ENCODE data around the gene OTUB2. TPM values are rescaled to one million over a fixed set of nuclear protein-coding genes. Genes with fewer than 3 reads are reported as not detected.

OTUB2 gene
- total RNA-seq, 6 experiments from 2014 or later: 0.59 to 3.7 (median 0.85) TPM

DNA sequence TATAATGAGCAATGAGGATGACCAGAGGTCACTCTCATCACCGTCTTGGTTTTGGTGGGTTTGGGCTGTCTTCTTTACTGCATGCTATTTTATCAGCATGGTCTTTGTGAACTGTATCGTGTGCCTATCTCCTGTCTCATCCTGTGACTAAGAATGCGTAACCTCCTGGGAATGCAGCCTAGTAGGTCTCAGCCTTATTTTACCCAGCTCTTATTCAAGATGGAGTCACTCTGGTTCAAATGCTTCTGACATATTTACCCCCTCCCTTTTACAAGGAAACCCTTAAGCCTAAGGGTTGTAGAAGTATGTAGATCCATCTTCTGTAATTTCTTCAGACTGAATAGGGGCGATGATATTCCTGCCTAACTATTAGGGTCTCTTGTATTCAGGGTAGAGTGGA lies 63.3 kb downstream of the OTUB2 start:
- WGBS (ENCODE audit: insufficient coverage, low coverage, low lambda C conversion rate, missing lambda C conversion rate): 83% methylated on average over 4 of the region's 4 CpGs
- Histone ChIP-seq H3K27me3 (no peaks in the 10 kb centered on the region), H3K36me3 (no peaks in the 10 kb centered on the region), H3K9me3 (no peaks in the 10 kb centered on the region), H3K4me1 (no peaks in the 10 kb centered on the region), H3K27ac (no peak overlapping the region), H3K4me3 (no peak overlapping the region)
- DNase-seq: no peak
- intact Hi-C loops (cut with DNase I): no loop called here
- no peak for ATAC-seq
- TF ChIP-seq, protein P1, sequence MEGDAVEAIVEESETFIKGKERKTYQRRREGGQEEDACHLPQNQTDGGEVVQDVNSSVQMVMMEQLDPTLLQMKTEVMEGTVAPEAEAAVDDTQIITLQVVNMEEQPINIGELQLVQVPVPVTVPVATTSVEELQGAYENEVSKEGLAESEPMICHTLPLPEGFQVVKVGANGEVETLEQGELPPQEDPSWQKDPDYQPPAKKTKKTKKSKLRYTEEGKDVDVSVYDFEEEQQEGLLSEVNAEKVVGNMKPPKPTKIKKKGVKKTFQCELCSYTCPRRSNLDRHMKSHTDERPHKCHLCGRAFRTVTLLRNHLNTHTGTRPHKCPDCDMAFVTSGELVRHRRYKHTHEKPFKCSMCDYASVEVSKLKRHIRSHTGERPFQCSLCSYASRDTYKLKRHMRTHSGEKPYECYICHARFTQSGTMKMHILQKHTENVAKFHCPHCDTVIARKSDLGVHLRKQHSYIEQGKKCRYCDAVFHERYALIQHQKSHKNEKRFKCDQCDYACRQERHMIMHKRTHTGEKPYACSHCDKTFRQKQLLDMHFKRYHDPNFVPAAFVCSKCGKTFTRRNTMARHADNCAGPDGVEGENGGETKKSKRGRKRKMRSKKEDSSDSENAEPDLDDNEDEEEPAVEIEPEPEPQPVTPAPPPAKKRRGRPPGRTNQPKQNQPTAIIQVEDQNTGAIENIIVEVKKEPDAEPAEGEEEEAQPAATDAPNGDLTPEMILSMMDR (IDR thresholded peaks at IDR 0.05): no peak
- TF ChIP-seq POLR2A (IDR thresholded peaks at IDR 0.05): no peak

DNA sequence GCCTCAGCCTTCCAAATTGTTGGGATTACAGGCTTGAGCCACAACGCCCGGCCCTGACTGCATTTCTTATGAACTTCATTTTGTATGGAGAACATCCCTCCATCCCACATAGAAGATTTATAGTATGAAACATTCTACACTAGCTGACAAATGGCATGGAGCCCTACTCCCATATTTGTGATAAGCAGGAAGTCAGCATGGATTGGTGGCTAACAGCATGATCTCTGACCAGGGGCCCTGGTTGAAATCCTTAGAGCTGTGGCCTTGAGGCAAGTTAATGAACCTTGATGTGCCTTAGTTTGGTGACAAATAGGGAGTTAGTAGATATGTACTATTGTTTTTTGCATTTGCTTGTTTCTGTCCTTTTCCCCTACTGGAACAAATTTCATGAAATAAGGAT lies 67.3 kb downstream of the OTUB2 start:
- no peak for TF ChIP-seq POLR2A (IDR thresholded peaks at IDR 0.05)
- TF ChIP-seq, protein P1 (IDR thresholded peaks at IDR 0.05): no peak
- Histone ChIP-seq H3K9me3 (no peaks in the 10 kb centered on the region), H3K27ac (no peak overlapping the region), H3K4me3 (no peak overlapping the region), H3K4me1 (no peaks in the 10 kb centered on the region), H3K27me3 (no peaks in the 10 kb centered on the region), H3K36me3 (no peaks in the 10 kb centered on the region)
- 95% methylated on average over 2 of the region's 2 CpGs for WGBS (ENCODE audit: insufficient coverage, low coverage, low lambda C conversion rate, missing lambda C conversion rate)
- ATAC-seq (no peak), DNase-seq (no peak)
- intact Hi-C loops (cut with DNase I): no loop called here

DNA sequence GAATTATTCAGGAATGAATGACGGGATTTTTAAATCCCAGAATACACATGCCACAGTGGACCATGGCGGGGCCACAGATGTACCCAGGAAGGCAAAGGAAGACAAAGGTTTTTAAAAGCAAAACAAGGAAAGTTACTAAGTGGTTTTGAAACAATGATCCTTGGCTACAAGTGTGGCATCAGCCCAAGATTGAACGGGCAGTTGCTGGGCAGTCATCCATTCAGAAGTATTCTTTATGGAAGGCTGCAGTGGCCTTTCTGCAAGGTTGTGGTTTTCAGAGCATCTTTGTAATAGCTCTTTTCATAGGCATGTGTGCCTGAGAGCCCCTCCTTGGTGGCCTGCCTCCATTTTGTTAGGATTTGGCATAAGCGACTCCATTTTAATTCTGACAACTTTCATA lies 71.0 kb downstream of the OTUB2 start:
- Histone ChIP-seq H3K27me3 (no peaks in the 10 kb centered on the region), H3K27ac (no peak overlapping the region), H3K9me3 (no peaks in the 10 kb centered on the region), H3K4me3 (no peak overlapping the region), H3K36me3 (no peaks in the 10 kb centered on the region), H3K4me1 (no peaks in the 10 kb centered on the region)
- TF ChIP-seq POLR2A (IDR thresholded peaks at IDR 0.05): no peak
- TF ChIP-seq, protein P1 (IDR thresholded peaks at IDR 0.05): no peak
- ATAC-seq (no peak), DNase-seq (no peak)
- intact Hi-C loops (cut with DNase I): no loop called here
- WGBS (ENCODE audit: insufficient coverage, low coverage, low lambda C conversion rate, missing lambda C conversion rate): 89% methylated on average over 4 of the region's 4 CpGs

Other genes starting within 250 kb of the OTUB2 start
- gene PRIMA1, start 237.9 kb upstream of the OTUB2 start, total RNA-seq: under 1 TPM in 4 of 6 experiments, not detected in 2; 0.31 to 0.95 (median 0.43) TPM
- gene FAM181A, start 99.0 kb upstream of the OTUB2 start, total RNA-seq: not detected
- gene ASB2, start 49.8 kb upstream of the OTUB2 start, total RNA-seq: under 1 TPM; 0.20 to 0.59 (median 0.28) TPM
- not detected for gene CCDC197, start 29.0 kb upstream of the OTUB2 start, total RNA-seq
- gene DDX24, start 54.9 kb downstream of the OTUB2 start, total RNA-seq: 10 to 100 TPM; 47.8 to 74.0 (median 63.6) TPM
- gene IFI27L1, start 55.0 kb downstream of the OTUB2 start, total RNA-seq: 1 to 10 TPM; 2.6 to 8.2 (median 5.3) TPM
- gene IFI27, start 84.4 kb downstream of the OTUB2 start, total RNA-seq: 10 to 100 TPM; 10.0 to 32.5 (median 16.9) TPM
- gene IFI27L2, start 103.3 kb downstream of the OTUB2 start, total RNA-seq: 1 to 10 TPM in 5 of 6 experiments, not detected in 1; 1.8 to 7.9 (median 4.1) TPM
- gene PPP4R4, start 148.0 kb downstream of the OTUB2 start, total RNA-seq: 1 to 10 TPM in 3 of 6 experiments, under 1 TPM in 3; 0.26 to 4.1 (median 1.2) TPM

Measured in right lobe of liver (tissue), 6 donors.